ENCODE measurements around the gene PSMG4.

Gene PSMG4

DNA sequence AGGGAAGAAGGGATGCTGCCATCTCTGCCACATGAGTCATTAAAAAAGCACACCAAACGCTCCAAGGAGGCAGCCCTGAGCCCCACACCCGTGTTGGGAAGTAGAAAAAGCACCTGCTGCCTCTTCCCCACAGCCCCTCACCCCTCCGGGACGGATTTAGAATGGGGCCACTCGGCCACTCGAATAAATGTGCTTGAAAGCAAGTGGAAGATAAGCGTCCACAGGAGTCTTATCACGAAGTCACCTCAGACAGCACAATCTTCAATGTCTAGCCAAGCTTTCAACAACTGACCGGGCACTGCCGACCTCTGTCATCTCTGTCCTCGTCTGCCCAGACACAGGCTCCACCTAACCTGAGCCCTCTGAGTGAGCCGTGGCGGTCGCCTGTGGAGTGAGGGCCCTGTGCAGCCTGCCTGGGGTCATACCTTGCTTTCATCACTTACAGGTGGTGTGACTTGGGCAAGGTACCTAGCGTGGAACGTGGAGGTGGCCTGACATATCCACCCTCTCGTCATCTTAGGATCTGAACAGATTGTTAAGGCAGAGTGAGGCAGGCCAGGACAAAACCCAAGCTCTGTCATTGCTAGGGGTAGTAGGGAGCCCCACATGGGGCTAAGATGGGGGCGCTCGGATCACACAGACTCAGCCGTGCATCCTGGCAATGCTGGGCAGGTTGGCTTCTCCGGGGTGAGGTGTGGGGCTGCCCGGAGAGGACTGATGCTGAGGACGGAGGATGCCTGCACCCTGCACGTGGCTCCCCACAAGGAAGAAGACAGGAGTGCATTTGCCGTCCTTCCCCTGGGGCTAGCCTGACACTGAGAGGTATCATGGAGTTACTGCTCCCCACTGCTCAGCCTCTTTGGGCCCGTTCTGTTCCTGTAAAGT is 34.8 kb downstream of the PSMG4 start:
- no peak overlapping the region for H2AFZ ChIP-seq (ENCODE audit: low read depth)
- no peak for TF ChIP-seq CTCF (conservative IDR thresholded peaks at IDR 0.05; ENCODE audit: low read depth, low read length)
- H3K79me2 ChIP-seq (ENCODE audit: insufficient read depth, low read depth) = no peaks in the 10 kb centered on the region
- H4K20me1 ChIP-seq (ENCODE audit: insufficient read depth) = no peaks in the 10 kb centered on the region
- H3K27ac ChIP-seq = no peak overlapping the region
- no peaks in the 10 kb centered on the region for H3K27me3 ChIP-seq (ENCODE audit: insufficient read depth, low read depth)
- no peaks in the 10 kb centered on the region for H3K36me3 ChIP-seq (ENCODE audit: insufficient read depth)
- H3K4me3 ChIP-seq (IDR thresholded peaks at IDR 0.05; ENCODE audit: insufficient read depth, low read depth, low read length) = no peak overlapping the region
- peaks cover 11% of the 10 kb centered on the region for H3K4me1 ChIP-seq (ENCODE audit: low read depth, poor library complexity, severe bottlenecking)
- H3K9ac ChIP-seq = no peak overlapping the region
- no peak overlapping the region for H3K4me2 ChIP-seq

DNA sequence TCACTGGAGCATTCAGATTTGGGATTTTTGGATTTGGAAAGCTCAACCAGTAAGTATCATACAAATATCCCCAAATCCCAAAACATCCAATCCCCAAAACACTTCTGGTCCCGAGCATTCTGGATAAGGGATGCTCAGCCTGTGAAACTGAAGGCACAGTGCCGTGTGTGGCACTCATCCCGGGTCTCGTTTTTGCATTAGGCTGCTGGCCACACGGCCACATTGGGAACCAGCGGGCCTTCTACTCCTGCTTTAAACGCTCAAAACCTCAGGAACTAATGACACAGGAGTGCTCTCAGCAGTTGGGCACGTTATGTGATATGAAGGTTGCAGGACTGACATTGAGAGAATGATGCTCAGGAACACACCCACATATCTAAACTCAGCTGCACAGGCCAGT is 35.6 kb downstream of the PSMG4 start:
- no peak overlapping the region for H3K4me3 ChIP-seq (IDR thresholded peaks at IDR 0.05; ENCODE audit: insufficient read depth, low read depth, low read length)
- H3K36me3 ChIP-seq (ENCODE audit: insufficient read depth) = no peaks in the 10 kb centered on the region
- no peak overlapping the region for H2AFZ ChIP-seq (ENCODE audit: low read depth)
- H3K4me2 ChIP-seq = no peak overlapping the region
- no peak for TF ChIP-seq CTCF (conservative IDR thresholded peaks at IDR 0.05; ENCODE audit: low read depth, low read length)
- no peak overlapping the region for H3K9ac ChIP-seq
- no peaks in the 10 kb centered on the region for H3K27me3 ChIP-seq (ENCODE audit: insufficient read depth, low read depth)
- no peak overlapping the region for H3K27ac ChIP-seq
- no peaks in the 10 kb centered on the region for H4K20me1 ChIP-seq (ENCODE audit: insufficient read depth)
- H3K79me2 ChIP-seq (ENCODE audit: insufficient read depth, low read depth) = no peaks in the 10 kb centered on the region
- H3K4me1 ChIP-seq (ENCODE audit: low read depth, poor library complexity, severe bottlenecking) = peaks cover 15% of the 10 kb centered on the region

- Histone ChIP-seq H2AFZ (ENCODE audit: low read depth) (no peak overlapping the region), H3K4me3 (IDR thresholded peaks at IDR 0.05; ENCODE audit: insufficient read depth, low read depth, low read length) (no peak overlapping the region), H3K4me1 (ENCODE audit: low read depth, poor library complexity, severe bottlenecking) (peaks cover 23% of the 10 kb centered on the region), H3K79me2 (ENCODE audit: insufficient read depth, low read depth) (no peaks in the 10 kb centered on the region), H3K9ac (no peak overlapping the region), H4K20me1 (ENCODE audit: insufficient read depth) (no peaks in the 10 kb centered on the region), H3K4me2 (no peak overlapping the region), H3K27ac (no peak overlapping the region), H3K27me3 (ENCODE audit: insufficient read depth, low read depth) (no peaks in the 10 kb centered on the region), H3K36me3 (ENCODE audit: insufficient read depth) (no peaks in the 10 kb centered on the region)
- no peak for TF ChIP-seq CTCF (conservative IDR thresholded peaks at IDR 0.05; ENCODE audit: low read depth, low read length)
Observed at GRCh38 chr6:3294921-3295871, 36.4 kb downstream of the PSMG4 start.

GRCh38 chr6:3296078-3296477 is 37.3 kb downstream of the PSMG4 start:
- H3K4me2 ChIP-seq = no peak overlapping the region

More at GRCh38 chr6:3296078-3296477, 37.3 kb downstream of the PSMG4 start:
- Histone ChIP-seq H3K36me3 (ENCODE audit: insufficient read depth) (no peaks in the 10 kb centered on the region), H3K27me3 (ENCODE audit: insufficient read depth, low read depth) (no peaks in the 10 kb centered on the region), H2AFZ (ENCODE audit: low read depth) (no peak overlapping the region), H3K79me2 (ENCODE audit: insufficient read depth, low read depth) (no peaks in the 10 kb centered on the region), H3K9ac (no peak overlapping the region), H4K20me1 (ENCODE audit: insufficient read depth) (no peaks in the 10 kb centered on the region), H3K4me3 (IDR thresholded peaks at IDR 0.05; ENCODE audit: insufficient read depth, low read depth, low read length) (no peak overlapping the region), H3K4me1 (ENCODE audit: low read depth, poor library complexity, severe bottlenecking) (peaks cover 32% of the 10 kb centered on the region), H3K27ac (no peak overlapping the region)
- no peak for TF ChIP-seq CTCF (conservative IDR thresholded peaks at IDR 0.05; ENCODE audit: low read depth, low read length)
